CD4-positive, alpha-beta T cell (primary cell): ENCODE measurements around the gene FAM241A. TPM values are rescaled to one million over a fixed set of nuclear protein-coding genes. Genes with fewer than 3 reads are reported as not detected.

Experiments
- ATAC-seq: fragments of 200-7000 bp; cut with Tn5 transposase; one replicate; pipeline ENCODE4 v1.10.0; 2022; ENCODE audit warnings: mild to moderate bottlenecking; ENCODE audit not compliant: poor library complexity
- CTCF ChIA-PET: fragments of 350-600 bp; sonication (Branson Sonifier 250); formaldehyde crosslinking; loops from one replicate; lab custom pipeline; 2021; ENCODE audit warnings: antibody characterized with exemption, inconsistent platforms; lab: Charles Lee
- POLR2A ChIA-PET: fragments of 350-600 bp; sonication (Branson Sonifier 250); formaldehyde crosslinking; loops from one replicate; lab custom pipeline; 2021; ENCODE audit warnings: antibody characterized with exemption, inconsistent platforms; lab: Charles Lee
- DNase-seq, 14 experiments: peaks; one replicate each; pipeline ENCODE4 v3.0.0-alpha.2; 2013 to 2020; ENCODE audit warnings: mixed read lengths in 2 of 14
- H3K27ac ChIP-seq, 2 donors: one replicate each; pipeline versions ENCODE4 v1.5.1 to v1.7.0; 2013; ENCODE audit warnings: low read length in 2 of 2, low read depth in 1 of 2, mild to moderate bottlenecking in 1 of 2
- H3K27me3 ChIP-seq, 2 experiments: 1 replicate in 1 of 2; 2 replicates in 1 of 2; pipeline versions ENCODE4 v1.6.1 to v1.7.0; 2013; ENCODE audit warnings: low read length in 2 of 2, control low read depth in 1 of 2, mild to moderate bottlenecking in 1 of 2, moderate library complexity in 1 of 2; ENCODE audit not compliant: insufficient read depth in 2 of 2, control insufficient read depth in 1 of 2
- H3K36me3 ChIP-seq: one replicate; pipeline ENCODE4 v1.6.1; 2013; ENCODE audit warnings: low read length, control low read depth; ENCODE audit not compliant: insufficient read depth
- H3K4me1 ChIP-seq: one replicate; pipeline ENCODE4 v1.6.1; 2013; ENCODE audit warnings: low read length, control low read depth; ENCODE audit not compliant: insufficient read depth
- H3K4me3 ChIP-seq: one replicate; pipeline ENCODE4 v1.5.1; 2013; ENCODE audit warnings: mild to moderate bottlenecking, low read length, moderate library complexity
- H3K9me3 ChIP-seq, 2 experiments: 1 replicate in 1 of 2; 2 replicates in 1 of 2; pipeline versions ENCODE4 v1.6.1 to v1.7.0; 2013; ENCODE audit warnings: low read length in 2 of 2, mild to moderate bottlenecking in 2 of 2, control low read depth in 1 of 2, moderate library complexity in 1 of 2; ENCODE audit not compliant: control insufficient read depth in 1 of 2, insufficient read depth in 1 of 2
- H3K27ac Mint-ChIP-seq: one replicate; pipeline ENCODE4 v1.8.0; 2020; ENCODE audit warnings: mixed read lengths
- H3K27me3 Mint-ChIP-seq: one replicate; pipeline ENCODE4 v1.8.0; 2021; ENCODE audit warnings: mixed read lengths
- H3K36me3 Mint-ChIP-seq: one replicate; pipeline ENCODE4 v1.8.0; 2021; ENCODE audit warnings: low read depth, mixed read lengths
- H3K4me1 Mint-ChIP-seq: one replicate; pipeline ENCODE4 v1.8.0; 2021; ENCODE audit warnings: low read depth, mixed read lengths
- H3K4me3 Mint-ChIP-seq: one replicate; pipeline ENCODE4 v1.8.0; 2020; ENCODE audit warnings: mild to moderate bottlenecking, mixed read lengths
- H3K9me3 Mint-ChIP-seq: one replicate; pipeline ENCODE4 v1.8.0; 2020; ENCODE audit warnings: mixed read lengths
- CTCF ChIP-seq: fragments of 200-600 bp; IDR thresholded peaks from one replicate; pipeline ENCODE4 v1.8.0; 2022; ENCODE audit warnings: antibody characterized with exemption, mild to moderate bottlenecking
- intact Hi-C, 2 experiments: fragments of 100-400 bp; cut with DNase I in 1 of 2; cut with micrococcal nuclease in 1 of 2; formaldehyde crosslinking; loops; one replicate each; pipeline versions ENCODE4 v1.15.1 to v1.9.0; 2023 to 2025; cut with DNase I, micrococcal nuclease
- total RNA-seq, 174 experiments: library from RNA in 2 of 174; stranded (reverse) in 2 of 174; gene quantifications; one replicate each; pipeline ENCODE4 v1.2.3 and lab custom pipeline; 2021 to 2026

The FAM241A gene
- total RNA-seq, 2 experiments from 2014 or later: 0.74 to 1.1 TPM

DNA sequence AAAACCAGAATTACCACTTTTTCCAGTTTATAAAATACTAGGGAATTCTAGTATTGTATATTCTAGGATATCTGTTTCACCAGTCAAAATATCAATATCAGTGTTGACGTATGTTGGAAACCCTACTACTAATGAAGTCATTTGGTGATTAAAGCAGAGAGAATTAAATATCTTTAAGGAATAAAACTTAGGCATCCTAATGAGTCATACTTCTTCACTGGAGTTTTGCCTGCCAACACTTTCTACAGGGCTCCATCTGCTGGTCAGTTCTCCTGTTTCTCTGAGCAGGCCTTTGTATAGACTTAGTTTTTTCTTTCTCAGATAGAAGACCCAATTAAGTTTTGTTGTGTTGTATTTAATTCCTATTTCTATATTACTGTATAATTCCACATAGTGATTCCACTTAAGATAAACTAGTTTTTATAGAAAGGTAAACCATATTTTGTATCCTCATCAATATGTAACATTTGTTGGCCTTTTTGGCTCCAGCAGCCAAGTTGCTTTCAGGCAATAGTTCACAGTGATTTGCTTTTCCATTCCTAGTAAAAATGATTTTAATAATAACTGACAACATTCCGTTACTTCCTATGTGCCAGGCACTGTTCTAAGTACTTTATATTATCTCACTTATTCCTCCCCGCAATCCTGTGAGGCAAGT, 89.8 kb downstream of the FAM241A start:
- ChIA-PET POLR2A (interaction anchor here (0.7 to 2.1 kb wide), 5 partner anchors 51 to 136 kb away, joined by 3 to 9 read pairs (median 4); partner anchors contain the start of gene TIFA), CTCF (interaction anchor here (0.8 to 5.6 kb wide), 5 partner anchors 10 to 135 kb away, joined by 4 to 22 read pairs (median 6); no protein-coding TSS in a partner anchor)
- Mint-ChIP-seq H3K4me3 (no peak overlapping the region), H3K4me1 (peaks cover 73% of the 10 kb centered on the region), H3K27ac (peak overlapping the region; percentile 98), H3K27me3 (no peaks in the 10 kb centered on the region), H3K9me3 (no peaks in the 10 kb centered on the region), H3K36me3 (peaks cover 12% of the 10 kb centered on the region)
- Histone ChIP-seq H3K27ac (no peak overlapping the region), H3K4me3 (no peak overlapping the region), H3K27me3 (no peaks in the 10 kb centered on the region), H3K4me1 (peaks cover 13% of the 10 kb centered on the region), H3K9me3 (no peaks in the 10 kb centered on the region), H3K36me3 (no peaks in the 10 kb centered on the region)
- no peak for ATAC-seq
- TF ChIP-seq CTCF: peak; percentile 86
- intact Hi-C loops: loop anchor here (1.0 to 5.0 kb wide), 6 partner anchors 20 to 287 kb away; no protein-coding TSS in a partner anchor
- peak in 13 of 14 experiments; percentile 15 to 82 (median 38) for DNase-seq

- Histone ChIP-seq H3K27ac (no peak overlapping the region), H3K4me3 (no peak overlapping the region), H3K4me1 (peaks cover 9% of the 10 kb centered on the region), H3K27me3 (no peaks in the 10 kb centered on the region), H3K36me3 (no peaks in the 10 kb centered on the region), H3K9me3 (no peaks in the 10 kb centered on the region)
- Mint-ChIP-seq H3K4me3 (no peak overlapping the region), H3K36me3 (peaks cover 16% of the 10 kb centered on the region), H3K27me3 (no peaks in the 10 kb centered on the region), H3K9me3 (no peaks in the 10 kb centered on the region), H3K27ac (no peak overlapping the region), H3K4me1 (peaks cover 68% of the 10 kb centered on the region)
- ATAC-seq (no peak), DNase-seq (no peak)
- no peak for TF ChIP-seq CTCF
- ChIA-PET POLR2A (interaction anchor here (1.5 kb wide), 1 partner anchor 136 kb away, joined by 4 read pairs; no protein-coding TSS in a partner anchor), CTCF (interaction anchor here (0.7 to 5.6 kb wide), 3 partner anchors 22 to 1707 kb away, joined by 3 to 22 read pairs (median 11); no protein-coding TSS in a partner anchor)
- intact Hi-C loops: loop anchor here in 1 of 2 experiments (5.0 kb wide), 1 partner anchor 46 kb away; no protein-coding TSS in a partner anchor
Observed at GRCh38 chr4:112236040-112236439, 90.8 kb downstream of the FAM241A start.

DNA sequence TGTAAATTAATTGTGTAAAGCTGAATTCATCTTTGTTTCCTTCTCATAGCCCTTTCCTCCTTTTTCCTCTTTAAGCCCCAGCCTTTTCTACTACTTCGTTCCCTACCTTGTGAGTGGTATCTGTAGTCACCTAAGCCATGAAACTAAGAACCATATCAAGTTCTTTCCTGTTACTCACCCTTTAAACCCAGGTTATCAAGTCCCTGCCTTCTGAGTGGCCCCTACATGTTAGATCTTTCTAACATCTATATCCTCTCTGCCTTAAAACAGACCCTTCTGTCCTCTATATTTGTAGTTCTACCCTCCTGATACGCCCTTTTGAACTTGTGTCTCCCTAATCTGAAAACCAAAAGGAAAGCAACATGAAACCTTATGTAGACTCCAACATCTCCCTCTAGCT, 93.6 kb downstream of the FAM241A start:
- no peaks in the 10 kb centered on the region for H3K4me1 ChIP-seq
- Mint-ChIP-seq H3K4me1 (peaks cover 58% of the 10 kb centered on the region), H3K27me3 (no peaks in the 10 kb centered on the region), H3K27ac (no peak overlapping the region), H3K36me3 (peaks cover 15% of the 10 kb centered on the region), H3K4me3 (no peak overlapping the region), H3K9me3 (no peaks in the 10 kb centered on the region)
- ChIA-PET POLR2A (no interaction called here), CTCF (interaction anchor here (1.0 to 2.5 kb wide), 3 partner anchors 9 to 139 kb away, joined by 3 to 6 read pairs (median 3); no protein-coding TSS in a partner anchor)
- no peaks in the 10 kb centered on the region for H3K9me3 ChIP-seq
- TF ChIP-seq CTCF: no peak
- H3K4me3 ChIP-seq: no peak overlapping the region
- DNase-seq (no peak), ATAC-seq (no peak)
- no peaks in the 10 kb centered on the region for H3K27me3 ChIP-seq
- intact Hi-C loops: loop anchor here in 1 of 2 experiments (5.0 kb wide), 1 partner anchor 43 kb away; no protein-coding TSS in a partner anchor
- no peak overlapping the region for H3K27ac ChIP-seq
- no peaks in the 10 kb centered on the region for H3K36me3 ChIP-seq

Other genes starting within 250 kb of the FAM241A start
- gene AP1AR, start 86.3 kb downstream of the FAM241A start, total RNA-seq: 1 to 10 TPM; 3.7 to 4.8 TPM
- 10 to 100 TPM; 14.5 to 18.4 TPM for gene TIFA, start 140.4 kb downstream of the FAM241A start, total RNA-seq
- 1 to 10 TPM; 8.2 to 9.5 TPM for gene ALPK1, start 151.9 kb downstream of the FAM241A start, total RNA-seq